Measurements from ENCODE around the gene EEFSEC.

GRCh38 chr3:128151758-128152274 is 1.5 kb upstream of the EEFSEC start:
- TF ChIP-seq CTCF (IDR thresholded peaks at IDR 0.05) (no peak), POLR2A (IDR thresholded peaks at IDR 0.05) (no peak), POLR2AphosphoS5 (IDR thresholded peaks at IDR 0.05) (no peak)

Data from breast epithelium (tissue), 3 donors.